Activated CD8-positive, alpha-beta T cell treated with anti-CD3 and anti-CD28 coated beads for 36 hours (primary cell): ENCODE measurements around the gene GNB5. TPM values are rescaled to one million over a fixed set of nuclear protein-coding genes. Genes with fewer than 3 reads are reported as not detected.

Source experiments
- ATAC-seq: fragments of 200-7000 bp; cut with Tn5 transposase; one replicate; pipeline ENCODE4 v1.10.0; 2021; ENCODE audit warnings: mild to moderate bottlenecking, moderate library complexity
- CTCF ChIA-PET: fragments of 350-600 bp; sonication (Branson Sonifier 250); formaldehyde crosslinking; loops from one replicate; lab custom pipeline; 2021; ENCODE audit warnings: antibody characterized with exemption; lab: Charles Lee
- POLR2A ChIA-PET: fragments of 350-600 bp; sonication (Branson Sonifier 250); formaldehyde crosslinking; loops from one replicate; lab custom pipeline; 2021; ENCODE audit warnings: antibody characterized with exemption; lab: Charles Lee
- DNase-seq: peaks from one replicate; pipeline ENCODE4 v3.0.0-alpha.2; 2020
- H3K27ac Mint-ChIP-seq: one replicate; pipeline ENCODE4 v1.8.0; 2021; ENCODE audit warnings: mild to moderate bottlenecking, mixed read lengths
- H3K27me3 Mint-ChIP-seq: one replicate; pipeline ENCODE4 v1.8.0; 2021; ENCODE audit warnings: mixed read lengths
- H3K36me3 Mint-ChIP-seq: one replicate; pipeline ENCODE4 v1.8.0; 2021; ENCODE audit warnings: low read depth, mixed read lengths
- H3K4me1 Mint-ChIP-seq: one replicate; pipeline ENCODE4 v1.8.0; 2021; ENCODE audit warnings: low read depth, mixed read lengths
- H3K4me3 Mint-ChIP-seq: one replicate; pipeline ENCODE4 v1.8.0; 2021; ENCODE audit warnings: mild to moderate bottlenecking, moderate library complexity, mixed read lengths
- H3K9me3 Mint-ChIP-seq: one replicate; pipeline ENCODE4 v1.8.0; 2021; ENCODE audit warnings: mixed read lengths
- CTCF ChIP-seq: fragments of 200-600 bp; IDR thresholded peaks from one replicate; pipeline ENCODE4 v1.8.0; 2022; ENCODE audit warnings: antibody characterized with exemption, mild to moderate bottlenecking
- intact Hi-C: fragments of 100-400 bp; cut with micrococcal nuclease; formaldehyde crosslinking; loops from one replicate; pipeline ENCODE4 v1.10.0; 2022
- total RNA-seq, 2 experiments: library from RNA; stranded (reverse); gene quantifications; one replicate each; pipeline ENCODE4 v1.2.3, GENCODE V29; 2021

The GNB5 gene
- total RNA-seq, 2 experiments from 2014 or later: 16.8 to 17.5 TPM

DNA sequence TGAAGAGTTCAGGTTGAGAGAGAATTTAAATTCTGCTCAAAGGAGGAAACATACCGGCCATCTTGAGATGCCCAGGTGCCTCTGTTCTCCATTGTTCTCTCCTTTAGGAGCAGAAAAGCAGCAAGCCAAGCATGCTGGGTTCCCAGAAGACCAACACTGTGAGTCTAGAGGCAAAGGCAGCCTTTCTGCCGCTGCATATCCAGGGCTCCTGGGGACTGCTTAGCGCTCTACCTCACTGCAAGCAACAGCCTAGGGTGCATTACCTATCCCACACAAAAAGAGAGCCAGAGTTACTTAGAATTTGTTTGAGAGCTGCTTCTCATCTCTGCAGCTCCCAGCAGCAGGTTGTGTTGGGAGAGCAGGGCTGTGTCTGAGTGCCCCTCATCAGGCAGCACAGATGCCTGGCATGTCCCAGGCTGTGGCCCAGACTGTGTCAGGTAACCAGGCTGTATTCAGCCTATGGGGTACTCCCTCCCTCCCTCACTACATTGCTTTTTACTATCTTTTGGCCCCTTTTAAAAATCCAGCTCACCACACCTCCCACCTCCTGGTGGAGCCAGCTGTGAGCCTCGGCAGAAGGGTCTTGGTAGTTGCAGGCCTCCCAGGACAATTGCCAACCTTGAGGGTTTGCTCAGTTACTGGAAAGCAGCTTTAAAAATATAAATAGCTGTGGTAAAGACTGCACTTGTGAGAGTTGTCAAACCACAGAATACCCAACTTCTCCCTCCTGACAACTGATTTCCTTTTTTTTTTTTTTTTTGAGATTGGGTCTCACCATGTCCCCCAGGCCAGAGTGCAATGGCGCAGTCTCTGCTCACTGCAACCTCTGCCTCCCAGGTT lies 108.8 kb downstream of the GNB5 start:
- intact Hi-C loops: no loop called here
- ATAC-seq (peak; percentile 27), DNase-seq (no peak)
- Mint-ChIP-seq H3K9me3 (no peaks in the 10 kb centered on the region), H3K4me3 (no peak overlapping the region), H3K4me1 (peaks cover 16% of the 10 kb centered on the region), H3K36me3 (no peaks in the 10 kb centered on the region), H3K27me3 (no peaks in the 10 kb centered on the region), H3K27ac (no peak overlapping the region)
- POLR2A ChIA-PET: interaction anchor here (1.3 to 1.5 kb wide), 2 partner anchors 13 to 15 kb away, joined by 3 to 5 read pairs; no protein-coding TSS in a partner anchor
- TF ChIP-seq CTCF: no peak
- CTCF ChIA-PET: interaction anchor here (1.4 to 2.3 kb wide), 6 partner anchors 10 to 145 kb away, joined by 3 to 9 read pairs (median 5); no protein-coding TSS in a partner anchor

DNA sequence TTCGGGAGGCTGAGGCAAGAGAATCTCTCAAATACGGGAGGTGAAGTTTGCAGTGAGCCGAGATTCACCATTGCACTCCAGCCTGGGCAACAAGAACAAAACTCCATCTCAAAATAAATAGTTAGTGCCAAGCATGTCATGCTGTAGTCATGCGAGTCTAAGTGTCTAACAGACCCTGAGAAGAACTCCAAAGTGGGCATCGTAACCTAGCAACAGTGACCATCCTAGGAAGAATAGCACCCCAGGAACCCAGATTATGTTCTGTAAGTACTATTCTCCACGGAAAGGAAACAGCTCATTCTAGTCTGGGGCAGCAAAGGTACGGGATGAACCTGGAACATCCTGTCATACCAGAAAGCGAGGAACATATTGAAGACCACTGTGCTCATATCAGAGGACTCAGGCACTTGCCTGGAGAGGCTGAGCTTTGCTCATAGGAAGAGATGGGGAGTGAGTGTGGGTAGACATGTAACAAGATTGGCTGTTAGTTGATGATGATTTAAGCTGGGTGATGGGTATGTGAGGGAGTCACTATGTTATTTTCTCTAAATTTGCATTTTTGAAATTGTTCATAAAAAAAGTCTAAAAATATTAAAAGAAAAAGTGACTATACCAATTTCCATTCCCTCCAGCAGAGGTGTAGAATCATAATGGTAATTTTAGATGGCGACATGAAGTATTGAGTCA lies 110.3 kb downstream of the GNB5 start:
- ChIA-PET POLR2A (interaction anchor here (1.0 kb wide), 1 partner anchor 55 kb away, joined by 3 read pairs; no protein-coding TSS in a partner anchor), CTCF (interaction anchor here (1.1 to 3.6 kb wide), 6 partner anchors 10 to 127 kb away, joined by 3 to 51 read pairs (median 4); no protein-coding TSS in a partner anchor)
- intact Hi-C loops: no loop called here
- no peaks in the 10 kb centered on the region for H3K9me3 Mint-ChIP-seq
- DNase-seq (no peak), ATAC-seq (no peak)
- no peak overlapping the region for H3K27ac Mint-ChIP-seq
- no peak overlapping the region for H3K4me3 Mint-ChIP-seq
- H3K36me3 Mint-ChIP-seq: no peaks in the 10 kb centered on the region
- H3K27me3 Mint-ChIP-seq: no peaks in the 10 kb centered on the region
- H3K4me1 Mint-ChIP-seq: peaks cover 16% of the 10 kb centered on the region
- no peak for TF ChIP-seq CTCF

DNA sequence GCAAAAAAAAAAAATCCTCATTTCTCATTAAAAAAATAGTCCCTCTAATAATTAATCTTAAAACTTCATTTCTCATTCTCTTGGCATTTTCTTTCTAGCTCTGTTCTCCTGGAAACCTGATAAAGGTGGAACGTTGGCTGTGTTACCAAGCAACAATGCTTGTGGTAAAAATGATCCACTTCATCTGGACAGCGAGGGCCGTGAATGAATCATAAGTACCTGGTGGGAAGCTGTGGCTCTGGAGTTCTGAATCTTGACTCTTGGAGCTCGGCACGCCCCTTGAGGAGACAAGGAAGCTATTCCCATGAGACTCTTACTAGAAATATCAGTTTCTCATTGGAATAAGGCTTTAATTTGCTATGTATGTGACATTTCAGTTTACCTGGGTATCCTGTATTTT lies 111.2 kb downstream of the GNB5 start:
- H3K27ac Mint-ChIP-seq: no peak overlapping the region
- TF ChIP-seq CTCF: no peak
- POLR2A ChIA-PET: interaction anchor here (1.0 kb wide), 1 partner anchor 54 kb away, joined by 3 read pairs; no protein-coding TSS in a partner anchor
- H3K27me3 Mint-ChIP-seq: no peaks in the 10 kb centered on the region
- no peak for ATAC-seq
- no peak overlapping the region for H3K4me3 Mint-ChIP-seq
- no peak for DNase-seq
- H3K36me3 Mint-ChIP-seq: no peaks in the 10 kb centered on the region
- peaks cover 16% of the 10 kb centered on the region for H3K4me1 Mint-ChIP-seq
- CTCF ChIA-PET: interaction anchor here (0.8 to 3.6 kb wide), 14 partner anchors 9 to 128 kb away, joined by 3 to 51 read pairs (median 6); partner anchors contain the start of gene BCL2L10
- H3K9me3 Mint-ChIP-seq: no peaks in the 10 kb centered on the region
- intact Hi-C loops: no loop called here

GRCh38 chr15:52078876-52079700 lies 112.1 kb downstream of the GNB5 start:
- DNase-seq (peak; percentile 92), ATAC-seq (peak; percentile 81)
- Mint-ChIP-seq H3K9me3 (no peaks in the 10 kb centered on the region), H3K27me3 (no peaks in the 10 kb centered on the region), H3K4me1 (peaks cover 16% of the 10 kb centered on the region), H3K4me3 (no peak overlapping the region), H3K27ac (no peak overlapping the region), H3K36me3 (no peaks in the 10 kb centered on the region)
- CTCF ChIA-PET: interaction anchor here (0.6 to 3.6 kb wide), 49 partner anchors 11 to 204 kb away, joined by 3 to 51 read pairs (median 4); partner anchors contain the start of genes BCL2L10 and LEO1
- intact Hi-C loops: loop anchor here (1.0 kb wide), 1 partner anchor 97 kb away; no protein-coding TSS in a partner anchor
- POLR2A ChIA-PET: interaction anchor here (1.1 kb wide), 1 partner anchor 108 kb away, joined by 3 read pairs; the partner anchor contains the start of gene LEO1
- peak; percentile 86 for TF ChIP-seq CTCF
